OCI-LY1 (cell line): Measurements from ENCODE around the gene PUS7L.
A peak's percentile ranks its signal among the peaks of the same experiment; 100 is the strongest.

Experiments
- H2AFZ ChIP-seq: fragments of 200-600 bp; sonication (generic), shearing (Covaris generic); 2 replicates; pipeline ENCODE4 v1.6.0; 2014; ENCODE audit warnings: antibody characterized with exemption, mild to moderate bottlenecking, low read length
- H3F3A ChIP-seq: fragments of 200-600 bp; sonication (generic), shearing (Covaris generic); 2 replicates; pipeline ENCODE4 v1.6.0; 2014; ENCODE audit warnings: mild to moderate bottlenecking, antibody characterized with exemption, low read length, moderate library complexity; ENCODE audit not compliant: insufficient read depth
- H3K27ac ChIP-seq: fragments of 200-600 bp; sonication (generic); 2 replicates; pipeline ENCODE4 v1.5.1; 2014; ENCODE audit warnings: low read length, mixed run types, mild to moderate bottlenecking, low read depth; ENCODE audit not compliant: poor library complexity, severe bottlenecking
- H3K27me3 ChIP-seq: fragments of 200-600 bp; sonication (generic); 2 replicates; pipeline ENCODE4 v1.6.0; 2014; ENCODE audit warnings: antibody characterized with exemption, mild to moderate bottlenecking, low read length, moderate library complexity; ENCODE audit not compliant: insufficient read depth
- H3K36me3 ChIP-seq: fragments of 200-600 bp; sonication (generic); 2 replicates; pipeline ENCODE4 v1.6.1; 2014; ENCODE audit warnings: mild to moderate bottlenecking, antibody characterized with exemption, low read length, moderate library complexity, mixed read lengths; ENCODE audit not compliant: insufficient read depth
- H3K4me1 ChIP-seq: fragments of 200-600 bp; sonication (generic); 2 replicates; pipeline ENCODE4 v1.5.1; 2014; ENCODE audit warnings: mild to moderate bottlenecking, low read length, moderate library complexity; ENCODE audit not compliant: insufficient read depth, severe bottlenecking
- H3K4me2 ChIP-seq: fragments of 200-600 bp; sonication (generic), shearing (Covaris generic); 2 replicates; pipeline ENCODE4 v1.6.1; 2014; ENCODE audit warnings: low read length
- H3K4me3 ChIP-seq: fragments of 200-600 bp; sonication (generic); 2 replicates; pipeline ENCODE4 v1.5.1; 2014; ENCODE audit warnings: low read length, low read depth, mild to moderate bottlenecking, mixed read lengths; ENCODE audit not compliant: poor library complexity, severe bottlenecking
- H3K79me2 ChIP-seq: fragments of 200-600 bp; shearing (Covaris generic); 2 replicates; pipeline ENCODE4 v1.6.1; 2016; ENCODE audit warnings: mixed run types, low read length, mixed read lengths; ENCODE audit not compliant: insufficient read depth
- H3K9ac ChIP-seq: fragments of 200-600 bp; sonication (generic), shearing (Covaris generic); 2 replicates; pipeline ENCODE4 v1.6.1; 2014; ENCODE audit warnings: mild to moderate bottlenecking, low read length, mixed read lengths
- H3K9me2 ChIP-seq: fragments of 200-600 bp; sonication (generic), shearing (Covaris generic); 2 replicates; pipeline ENCODE4 v1.6.1; 2014; ENCODE audit warnings: low read depth, mild to moderate bottlenecking, low read length, mixed read lengths
- H3K9me3 ChIP-seq: fragments of 200-600 bp; shearing (Covaris generic); 2 replicates; pipeline ENCODE4 v1.6.1; 2014; ENCODE audit warnings: low read length, mixed read lengths
- H4K20me1 ChIP-seq: fragments of 200-600 bp; sonication (generic), shearing (Covaris generic); 2 replicates; pipeline ENCODE4 v1.6.0; 2016; ENCODE audit warnings: mild to moderate bottlenecking, low read length; ENCODE audit not compliant: insufficient read depth
- CTCF ChIP-seq: fragments of 200-600 bp; sonication (generic), shearing (Covaris generic); IDR thresholded peaks from 2 replicates; pipeline ENCODE4 v1.5.1; 2017; ENCODE audit warnings: mild to moderate bottlenecking, antibody characterized with exemption, low read length, moderate library complexity, mixed read lengths
- EZH2 ChIP-seq: fragments of 200-600 bp; sonication (generic), shearing (Covaris generic); IDR thresholded peaks from 2 replicates; pipeline ENCODE4 v1.8.0; 2017; ENCODE audit warnings: borderline replicate concordance, mixed run types, mild to moderate bottlenecking, antibody characterized with exemption, low read length, moderate library complexity, mixed read lengths

The PUS7L gene

GRCh38 chr12:43676183-43676813 is 82.3 kb downstream of the PUS7L start:
- no peaks in the 10 kb centered on the region for H4K20me1 ChIP-seq
- H2AFZ ChIP-seq = no peak overlapping the region
- H3K4me3 ChIP-seq = no peak overlapping the region
- no peak overlapping the region for H3K27ac ChIP-seq
- no peaks in the 10 kb centered on the region for H3K9me3 ChIP-seq
- no peaks in the 10 kb centered on the region for H3K27me3 ChIP-seq
- no peaks in the 10 kb centered on the region for H3K9me2 ChIP-seq
- H3K4me1 ChIP-seq = no peaks in the 10 kb centered on the region
- TF ChIP-seq CTCF (peak; percentile 77), EZH2 (no peak)
- no peaks in the 10 kb centered on the region for H3K36me3 ChIP-seq
- no peak overlapping the region for H3K4me2 ChIP-seq
- H3K79me2 ChIP-seq = no peaks in the 10 kb centered on the region
- H3K9ac ChIP-seq = no peak overlapping the region
- H3F3A ChIP-seq = no peaks in the 10 kb centered on the region

DNA sequence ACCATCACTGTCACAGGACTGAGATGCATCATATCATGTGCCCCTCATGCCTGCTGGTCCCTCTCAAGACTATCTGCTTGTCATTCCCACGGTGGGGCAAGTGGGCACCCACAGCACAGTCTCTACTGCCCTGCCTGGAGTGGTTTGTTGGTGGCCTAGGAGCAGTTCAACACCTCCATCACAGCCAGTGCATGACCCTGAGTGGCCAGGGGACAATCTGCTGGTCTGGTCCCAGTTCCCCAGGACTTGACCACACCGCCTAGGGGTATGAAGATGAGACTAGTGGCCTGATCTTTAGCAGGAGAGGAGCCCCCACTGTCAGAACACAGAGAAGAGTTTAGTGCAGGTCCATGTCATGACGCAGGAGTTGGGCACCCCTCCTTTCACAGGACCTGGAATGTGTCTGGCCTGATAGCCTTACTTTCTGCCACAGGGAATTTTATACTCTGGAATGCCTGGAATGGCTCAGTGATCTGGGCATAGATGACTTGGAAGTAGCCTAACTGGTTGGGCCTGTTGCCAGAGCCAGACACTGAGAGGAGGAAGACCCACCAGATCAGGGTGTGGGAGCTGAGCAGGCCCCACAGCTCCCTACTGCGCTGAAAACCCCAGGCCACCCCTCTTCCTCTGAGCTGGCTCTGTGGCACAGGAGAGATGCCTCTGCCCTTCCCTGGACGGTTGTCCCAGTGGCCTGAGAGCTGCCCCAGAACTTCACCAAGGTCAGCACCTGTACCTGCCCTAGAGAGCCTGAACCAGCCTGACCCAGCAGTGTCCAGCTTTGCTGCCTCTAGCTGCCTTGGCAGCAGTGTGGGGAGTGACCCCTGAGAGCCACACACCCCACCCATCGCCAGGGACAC is 83.3 kb downstream of the PUS7L start:
- Histone ChIP-seq H3K9me3 (no peaks in the 10 kb centered on the region), H2AFZ (no peak overlapping the region), H3K79me2 (no peaks in the 10 kb centered on the region), H3K9ac (no peak overlapping the region), H3K27ac (no peak overlapping the region), H4K20me1 (no peaks in the 10 kb centered on the region), H3K9me2 (no peaks in the 10 kb centered on the region), H3K4me3 (no peak overlapping the region), H3F3A (no peaks in the 10 kb centered on the region), H3K36me3 (no peaks in the 10 kb centered on the region), H3K4me2 (no peak overlapping the region), H3K27me3 (no peaks in the 10 kb centered on the region), H3K4me1 (no peaks in the 10 kb centered on the region)
- no peak for TF ChIP-seq CTCF
- no peak for TF ChIP-seq EZH2

GRCh38 chr12:43669373-43669772 is 89.2 kb downstream of the PUS7L start:
- Histone ChIP-seq H3K36me3 (no peaks in the 10 kb centered on the region), H3K4me3 (no peak overlapping the region), H3K9ac (no peak overlapping the region)

More at GRCh38 chr12:43669373-43669772, 89.2 kb downstream of the PUS7L start:
- no peaks in the 10 kb centered on the region for H3K9me2 ChIP-seq
- H2AFZ ChIP-seq = no peak overlapping the region
- TF ChIP-seq EZH2 = no peak
- TF ChIP-seq CTCF = no peak
- no peaks in the 10 kb centered on the region for H3K27me3 ChIP-seq
- no peaks in the 10 kb centered on the region for H4K20me1 ChIP-seq
- no peaks in the 10 kb centered on the region for H3K79me2 ChIP-seq
- H3K27ac ChIP-seq = no peak overlapping the region
- H3F3A ChIP-seq = no peaks in the 10 kb centered on the region; the same call in 1 of the 2 replicates
- H3K4me1 ChIP-seq = no peaks in the 10 kb centered on the region
- no peaks in the 10 kb centered on the region for H3K9me3 ChIP-seq
- H3K4me2 ChIP-seq = no peak overlapping the region
